Body of pancreas (tissue), 4 donors: ENCODE results near the gene VWF.

Experiments
- POLR2A ChIP-seq, 3 donors: fragments of 450-650 bp; IDR thresholded peaks; one replicate each; pipeline ENCODE4 v1.6.1; 2016; ENCODE audit warnings: antibody characterized with exemption in 3 of 3, mild to moderate bottlenecking in 2 of 3
- TF ChIP-seq, protein P1 (sequence below), 7 experiments: fragments of 450-650 bp in 4 of 7; fragments of 200-600 bp in 3 of 7; sonication (generic) in 3 of 7; IDR thresholded peaks; one replicate each; pipeline ENCODE4 v1.5.1; 2016 to 2019; ENCODE audit warnings: antibody characterized with exemption in 7 of 7

DNA sequence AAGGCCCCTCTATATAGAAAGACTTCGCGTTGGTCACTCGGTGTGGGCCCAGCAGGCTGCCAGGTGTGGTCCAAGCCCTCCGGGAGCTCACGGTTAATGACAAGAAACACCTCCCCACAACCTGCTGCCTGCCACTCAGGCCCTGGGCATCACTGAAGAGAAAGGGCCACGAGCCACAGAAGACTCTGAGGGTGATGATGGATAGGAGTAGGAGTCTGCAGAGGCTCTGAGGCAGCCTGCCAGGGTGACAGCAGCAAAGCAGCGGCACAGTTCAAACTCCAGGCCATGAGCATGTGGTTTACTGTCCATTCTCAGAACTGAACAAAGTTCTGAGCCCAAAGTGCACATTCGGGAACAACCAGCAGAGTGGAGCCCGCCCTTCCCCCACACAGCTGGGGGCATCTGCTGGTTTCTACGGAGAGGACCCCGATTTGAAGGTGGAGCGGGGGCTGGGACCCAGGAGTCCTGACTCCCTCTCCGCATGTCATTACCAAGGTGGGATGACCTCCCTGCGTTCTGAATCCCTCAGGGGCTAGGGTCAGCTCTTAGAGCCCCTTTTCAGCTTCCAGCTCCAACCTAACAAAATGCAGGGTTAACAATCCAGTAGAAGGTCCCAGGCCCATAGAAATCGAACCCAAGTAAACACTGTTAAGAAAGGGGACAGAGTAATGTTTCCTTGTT, 65.8 kb downstream of the VWF start:
- TF ChIP-seq, protein P1, sequence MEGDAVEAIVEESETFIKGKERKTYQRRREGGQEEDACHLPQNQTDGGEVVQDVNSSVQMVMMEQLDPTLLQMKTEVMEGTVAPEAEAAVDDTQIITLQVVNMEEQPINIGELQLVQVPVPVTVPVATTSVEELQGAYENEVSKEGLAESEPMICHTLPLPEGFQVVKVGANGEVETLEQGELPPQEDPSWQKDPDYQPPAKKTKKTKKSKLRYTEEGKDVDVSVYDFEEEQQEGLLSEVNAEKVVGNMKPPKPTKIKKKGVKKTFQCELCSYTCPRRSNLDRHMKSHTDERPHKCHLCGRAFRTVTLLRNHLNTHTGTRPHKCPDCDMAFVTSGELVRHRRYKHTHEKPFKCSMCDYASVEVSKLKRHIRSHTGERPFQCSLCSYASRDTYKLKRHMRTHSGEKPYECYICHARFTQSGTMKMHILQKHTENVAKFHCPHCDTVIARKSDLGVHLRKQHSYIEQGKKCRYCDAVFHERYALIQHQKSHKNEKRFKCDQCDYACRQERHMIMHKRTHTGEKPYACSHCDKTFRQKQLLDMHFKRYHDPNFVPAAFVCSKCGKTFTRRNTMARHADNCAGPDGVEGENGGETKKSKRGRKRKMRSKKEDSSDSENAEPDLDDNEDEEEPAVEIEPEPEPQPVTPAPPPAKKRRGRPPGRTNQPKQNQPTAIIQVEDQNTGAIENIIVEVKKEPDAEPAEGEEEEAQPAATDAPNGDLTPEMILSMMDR (IDR thresholded peaks at IDR 0.05), result no peak
- TF ChIP-seq POLR2A (IDR thresholded peaks at IDR 0.05), result no peak
